Gastroesophageal sphincter (tissue), 3 donors: ENCODE data around the gene KCNQ1OT1.

Source experiments
- POLR2A ChIP-seq, 2 donors: fragments of 450-650 bp; IDR thresholded peaks; one replicate each; pipeline ENCODE4 v1.6.1; 2017; ENCODE audit warnings: antibody characterized with exemption in 2 of 2, mild to moderate bottlenecking in 2 of 2, moderate library complexity in 1 of 2
- TF ChIP-seq, protein P1 (sequence below), 4 experiments: fragments of 200-600 bp in 2 of 4; fragments of 450-650 bp in 2 of 4; sonication (generic) in 1 of 4; IDR thresholded peaks; one replicate each; pipeline ENCODE4 v1.5.1; 2017 to 2019; ENCODE audit warnings: antibody characterized with exemption in 4 of 4, mild to moderate bottlenecking in 2 of 4, moderate library complexity in 2 of 4

GRCh38 chr11:2588809-2589537 is 110.8 kb downstream of the KCNQ1OT1 start:
- TF ChIP-seq POLR2A (IDR thresholded peaks at IDR 0.05), result no peak
- TF ChIP-seq, protein P1, sequence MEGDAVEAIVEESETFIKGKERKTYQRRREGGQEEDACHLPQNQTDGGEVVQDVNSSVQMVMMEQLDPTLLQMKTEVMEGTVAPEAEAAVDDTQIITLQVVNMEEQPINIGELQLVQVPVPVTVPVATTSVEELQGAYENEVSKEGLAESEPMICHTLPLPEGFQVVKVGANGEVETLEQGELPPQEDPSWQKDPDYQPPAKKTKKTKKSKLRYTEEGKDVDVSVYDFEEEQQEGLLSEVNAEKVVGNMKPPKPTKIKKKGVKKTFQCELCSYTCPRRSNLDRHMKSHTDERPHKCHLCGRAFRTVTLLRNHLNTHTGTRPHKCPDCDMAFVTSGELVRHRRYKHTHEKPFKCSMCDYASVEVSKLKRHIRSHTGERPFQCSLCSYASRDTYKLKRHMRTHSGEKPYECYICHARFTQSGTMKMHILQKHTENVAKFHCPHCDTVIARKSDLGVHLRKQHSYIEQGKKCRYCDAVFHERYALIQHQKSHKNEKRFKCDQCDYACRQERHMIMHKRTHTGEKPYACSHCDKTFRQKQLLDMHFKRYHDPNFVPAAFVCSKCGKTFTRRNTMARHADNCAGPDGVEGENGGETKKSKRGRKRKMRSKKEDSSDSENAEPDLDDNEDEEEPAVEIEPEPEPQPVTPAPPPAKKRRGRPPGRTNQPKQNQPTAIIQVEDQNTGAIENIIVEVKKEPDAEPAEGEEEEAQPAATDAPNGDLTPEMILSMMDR (IDR thresholded peaks at IDR 0.05), result no peak
